Heart left ventricle (tissue), 16 donors: Measurements from ENCODE around the gene TIGD6. TPM values are rescaled to one million over a fixed set of nuclear protein-coding genes. Genes with fewer than 3 reads are reported as not detected.

Experiments used
- ATAC-seq, 4 donors: fragments of 200-7000 bp; cut with Tn5 transposase; one replicate each; pipeline ENCODE4 v1.9.1; 2020 to 2022; ENCODE audit warnings: moderate library complexity in 4 of 4, mild to moderate bottlenecking in 3 of 4, moderate number of reproducible peaks in 1 of 4
- DNase-seq, 5 donors: peaks; one replicate each; pipeline ENCODE4 v3.0.0-alpha.2; 2020
- H3K27ac ChIP-seq, 12 donors: fragments of 200-600 bp; sonication (generic) in 4 of 12; one replicate each; pipeline versions ENCODE4 v1.5.0 to v1.8.0; 2016 to 2022; ENCODE audit warnings: mild to moderate bottlenecking in 2 of 12
- H3K27me3 ChIP-seq, 9 donors: fragments of 200-600 bp; sonication (generic) in 2 of 9; one replicate each; pipeline versions ENCODE4 v1.5.1 to v1.8.0; 2016 to 2022; ENCODE audit warnings: mild to moderate bottlenecking in 3 of 9
- H3K36me3 ChIP-seq, 9 donors: fragments of 200-600 bp; sonication (generic) in 2 of 9; one replicate each; pipeline versions ENCODE4 v1.5.0 to v1.8.0; 2018 to 2022; ENCODE audit warnings: mild to moderate bottlenecking in 2 of 9
- H3K4me1 ChIP-seq, 12 donors: fragments of 200-600 bp; sonication (generic) in 4 of 12; one replicate each; pipeline versions ENCODE4 v1.5.0 to v1.8.0; 2016 to 2022; ENCODE audit warnings: mild to moderate bottlenecking in 3 of 12
- H3K4me3 ChIP-seq, 12 donors: fragments of 200-600 bp; sonication (generic) in 4 of 12; one replicate each; pipeline versions ENCODE4 v1.5.0 to v1.8.0; 2017 to 2022; ENCODE audit warnings: mild to moderate bottlenecking in 9 of 12, moderate library complexity in 4 of 12
- H3K9me3 ChIP-seq, 12 donors: fragments of 200-600 bp; sonication (generic) in 4 of 12; one replicate each; pipeline versions ENCODE4 v1.5.0 to v1.8.0; 2016 to 2022; ENCODE audit warnings: mild to moderate bottlenecking in 1 of 12
- CTCF ChIP-seq, 12 donors: fragments of 200-600 bp; sonication (generic) in 4 of 12; IDR thresholded peaks; one replicate each; pipeline versions ENCODE4 v1.5.0 to v1.8.0; 2018 to 2022; ENCODE audit warnings: antibody characterized with exemption in 12 of 12, mild to moderate bottlenecking in 5 of 12
- POLR2A ChIP-seq, 2 donors: fragments of 450-650 bp; IDR thresholded peaks; one replicate each; pipeline ENCODE4 v1.6.1; 2017; ENCODE audit warnings: antibody characterized with exemption in 2 of 2, mild to moderate bottlenecking in 2 of 2, moderate library complexity in 2 of 2
- WGBS, 4 donors: extraction: QIAGEN DNeasy Blood & Tissue Kit in 2 of 4; methylation state at CpG; one replicate each; pipeline versions ENCODE4 v1.1.5 to v1.1.7; 2013 to 2018; 5-methylcytosine and 5-hydroxymethylcytosine counted together
- intact Hi-C, 10 donors: fragments of 100-400 bp; cut with DNase I; formaldehyde crosslinking; loops; one replicate each; pipeline versions ENCODE4 v1.11.1 to v1.14.2; 2022
- polyA plus RNA-seq, 2 donors: library from polyadenylated mRNA; stranded (reverse); fragments of 200-250 nt; gene quantifications; one replicate each; pipeline ENCODE4 v1.2.3, GENCODE V29; 2013
- total RNA-seq, 9 donors: library from RNA; depleted of rRNA in 2 of 9; stranded (reverse); fragments of >200 nt in 2 of 9; fragmentation: NEBNext Ultra II Directional in 3 of 9; extraction: Animal tissue kit (Norgen Biotek cat#: 25700) in 3 of 9; gene quantifications; one replicate each; pipeline versions ENCODE4 v1.1.0 to v1.2.4, GENCODE V29; 2016 to 2023
- donor health status: ischemic (EF 13 %, LVEDD 7.1; RV severe dilation, severe dysfunction).
- donor health status: healthy with polysubstance abuse.
- donor health status: DM: no; HTN: yes; CAD: no.
- donor health status: DM: no; HTN: no; CAD: no.
- donor health status: ischemic (EF 25% LVEDD 6.9; RV normal size, moderate dysfunction).
- donor health status: ischemic (EF 25% LVEDD 5.7; RV mildly dilated, moderate dysfunction).
- donor health status: healthy.
- donor health status: DM: yes; HTN: yes; CAD: no.
- donor health status: ischemic (EF 35%, LVEDD 5.7; RV mildly dilated, moderate dysfunction).
- donor health status: nonischemic (EF 11% LVEDD 7.7; RV severe dilation, severe dysfunction).
- donor health status: DM: yes; HTN: yes; CAD: no.
- donor health status: PGD.
- donor health status: ischemic (EF 29% LVEDD 5.4; RV normal size, mild dysfunction).
- donor health status: nonischemic (EF 23%, LVEDD 6.1; RV moderate dilation, normal function).

Gene TIGD6
- total and polyA plus RNA-seq, 11 donors: 1.3 to 4.3 (median 2.6) TPM

GRCh38 chr5:149988126-149988525 lies 12.3 kb downstream of the TIGD6 start:
- TF ChIP-seq CTCF (IDR thresholded peaks at IDR 0.05) (no peak), POLR2A (IDR thresholded peaks at IDR 0.05) (no peak)
- H3K27me3 ChIP-seq: no peaks in the 10 kb centered on the region
- ATAC-seq: no peak
- WGBS, 4 donors: 91 to 94% (median 93%) methylated on average over 5 of the region's 5 CpGs
- no peak overlapping the region for H3K4me3 ChIP-seq
- H3K27ac ChIP-seq: no peak overlapping the region
- intact Hi-C loops: loop anchor here in 3 of 10 donors (2.0 to 5.0 kb wide), 4 partner anchors 136 to 349 kb away; no protein-coding TSS in a partner anchor
- peaks cover 0 to 3% (median 0%) of the 10 kb centered on the region in 12 donors for H3K4me1 ChIP-seq
- DNase-seq: no peak
- H3K36me3 ChIP-seq: peaks cover 0 to 10% (median 0%) of the 10 kb centered on the region in 9 donors
- no peaks in the 10 kb centered on the region for H3K9me3 ChIP-seq

GRCh38 chr5:149982505-149982904 lies 17.9 kb downstream of the TIGD6 start:
- ATAC-seq: no peak
- Histone ChIP-seq H3K9me3 (no peaks in the 10 kb centered on the region), H3K36me3 (peaks cover 0 to 58% (median 46%) of the 10 kb centered on the region in 9 donors), H3K4me1 (no peaks in the 10 kb centered on the region), H3K27ac (no peak overlapping the region), H3K4me3 (no peak overlapping the region), H3K27me3 (no peaks in the 10 kb centered on the region)
- intact Hi-C loops: loop anchor here in 1 of 10 donors (5.0 kb wide), 1 partner anchor 130 kb away; no protein-coding TSS in a partner anchor
- no peak for DNase-seq
- TF ChIP-seq CTCF (IDR thresholded peaks at IDR 0.05) (no peak), POLR2A (IDR thresholded peaks at IDR 0.05) (no peak)

GRCh38 chr5:149981206-149981605 lies 19.2 kb downstream of the TIGD6 start:
- Histone ChIP-seq H3K9me3 (no peaks in the 10 kb centered on the region), H3K36me3 (peaks cover 0 to 60% (median 50%) of the 10 kb centered on the region in 9 donors), H3K4me1 (no peaks in the 10 kb centered on the region), H3K27ac (no peak overlapping the region), H3K4me3 (no peak overlapping the region), H3K27me3 (no peaks in the 10 kb centered on the region)
- TF ChIP-seq POLR2A (IDR thresholded peaks at IDR 0.05): no peak
- no peak for TF ChIP-seq CTCF (IDR thresholded peaks at IDR 0.05)
- ATAC-seq (no peak), DNase-seq (no peak)
- intact Hi-C loops: loop anchor here in 1 of 10 donors (5.0 kb wide), 1 partner anchor 129 kb away; no protein-coding TSS in a partner anchor
- 91 to 96% (median 95%) methylated on average over 3 of the region's 3 CpGs for WGBS, 4 donors

- intact Hi-C loops: loop anchor here in 1 of 10 donors (5.0 kb wide), 1 partner anchor 128 kb away; no protein-coding TSS in a partner anchor
These were observed 20.6 kb downstream of the TIGD6 start for GRCh38 chr5:149979896-149980295.

More at GRCh38 chr5:149979896-149980295, 20.6 kb downstream of the TIGD6 start:
- no peak for DNase-seq
- no peak for ATAC-seq
- Histone ChIP-seq H3K36me3 (peaks cover 0 to 60% (median 50%) of the 10 kb centered on the region in 9 donors), H3K27me3 (no peaks in the 10 kb centered on the region), H3K4me1 (no peaks in the 10 kb centered on the region), H3K4me3 (no peak overlapping the region), H3K9me3 (no peaks in the 10 kb centered on the region), H3K27ac (no peak overlapping the region)
- 92 to 95% (median 94%) methylated on average over 1 of the region's 1 CpG for WGBS, 4 donors
- TF ChIP-seq POLR2A (IDR thresholded peaks at IDR 0.05) (no peak), CTCF (IDR thresholded peaks at IDR 0.05) (no peak)
